SW480 (cell line): ENCODE data around the gene IRF1.

ENCODE experiments used
- DNase-seq: peaks from one replicate; pipeline ENCODE4 v3.0.0-alpha.2; 2016; ENCODE audit warnings: low spot score

IRF1 gene

DNA sequence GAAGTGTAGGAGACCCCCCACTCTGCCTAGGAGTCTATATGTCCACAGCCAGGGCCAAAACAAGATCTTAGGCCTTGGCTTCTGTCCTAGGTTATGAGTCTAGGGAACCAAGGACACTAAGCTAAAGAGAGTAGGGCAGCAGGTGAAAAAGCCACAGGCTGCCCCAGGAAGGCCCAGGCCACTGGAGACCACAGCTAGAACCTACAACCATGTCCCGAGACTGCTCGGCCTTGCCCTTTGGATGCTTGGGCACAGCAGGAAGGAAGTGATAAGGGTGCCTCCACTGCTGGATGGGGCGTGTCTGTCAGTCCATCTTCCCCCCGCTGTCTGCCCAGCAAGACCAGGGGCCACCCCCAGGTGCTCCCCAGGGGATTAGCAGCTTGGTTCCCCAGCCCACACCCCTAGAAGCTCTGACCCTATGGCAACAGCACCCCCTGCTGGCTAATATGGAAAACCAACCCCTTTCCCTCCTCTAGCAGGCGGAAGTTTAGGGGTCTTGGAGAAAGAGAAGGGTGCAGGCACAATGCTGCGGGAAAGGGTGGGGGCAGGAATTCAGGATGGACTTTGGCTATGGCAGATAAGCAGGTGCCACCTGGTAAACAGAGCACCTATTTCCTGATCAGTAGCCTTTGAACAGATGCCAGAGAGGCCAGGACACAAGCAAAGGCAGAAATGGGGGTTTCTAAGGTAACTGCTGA is 10.5 kb upstream of the IRF1 start:
- peak; percentile 69 for DNase-seq

DNA sequence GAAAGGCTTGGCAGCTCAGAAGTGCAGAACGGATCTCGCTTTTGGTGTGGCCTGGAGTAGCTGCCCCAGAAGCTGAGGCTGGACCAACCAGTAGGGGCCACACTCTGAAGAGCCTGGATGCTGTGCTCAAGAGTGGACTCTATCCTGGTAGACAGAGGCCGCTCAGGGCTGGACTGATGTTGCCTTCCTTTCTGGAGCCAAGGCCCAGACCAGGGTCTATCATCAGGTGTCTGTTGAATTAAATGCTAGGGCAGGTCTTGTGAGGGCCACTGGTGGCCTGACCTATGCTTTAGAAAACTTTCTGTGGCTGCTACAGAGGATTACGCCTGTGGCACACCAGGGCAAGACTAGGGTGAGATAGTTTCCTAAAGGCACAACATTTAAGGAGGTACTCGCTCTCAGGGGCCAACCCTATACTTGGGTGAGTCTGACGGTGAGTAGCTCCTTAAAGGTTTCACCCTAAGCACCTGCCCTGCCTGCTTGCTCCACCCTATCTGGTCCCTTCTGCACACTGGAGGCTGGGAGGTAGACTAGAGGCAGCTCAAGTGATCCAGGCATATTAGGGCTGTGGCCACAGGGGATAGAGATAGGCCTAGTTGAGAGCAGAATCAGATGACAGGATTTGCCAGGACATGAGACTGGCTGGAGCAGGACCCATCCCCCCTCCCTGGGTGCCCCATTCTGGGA is 9.8 kb upstream of the IRF1 start:
- DNase-seq = no peak

DNA sequence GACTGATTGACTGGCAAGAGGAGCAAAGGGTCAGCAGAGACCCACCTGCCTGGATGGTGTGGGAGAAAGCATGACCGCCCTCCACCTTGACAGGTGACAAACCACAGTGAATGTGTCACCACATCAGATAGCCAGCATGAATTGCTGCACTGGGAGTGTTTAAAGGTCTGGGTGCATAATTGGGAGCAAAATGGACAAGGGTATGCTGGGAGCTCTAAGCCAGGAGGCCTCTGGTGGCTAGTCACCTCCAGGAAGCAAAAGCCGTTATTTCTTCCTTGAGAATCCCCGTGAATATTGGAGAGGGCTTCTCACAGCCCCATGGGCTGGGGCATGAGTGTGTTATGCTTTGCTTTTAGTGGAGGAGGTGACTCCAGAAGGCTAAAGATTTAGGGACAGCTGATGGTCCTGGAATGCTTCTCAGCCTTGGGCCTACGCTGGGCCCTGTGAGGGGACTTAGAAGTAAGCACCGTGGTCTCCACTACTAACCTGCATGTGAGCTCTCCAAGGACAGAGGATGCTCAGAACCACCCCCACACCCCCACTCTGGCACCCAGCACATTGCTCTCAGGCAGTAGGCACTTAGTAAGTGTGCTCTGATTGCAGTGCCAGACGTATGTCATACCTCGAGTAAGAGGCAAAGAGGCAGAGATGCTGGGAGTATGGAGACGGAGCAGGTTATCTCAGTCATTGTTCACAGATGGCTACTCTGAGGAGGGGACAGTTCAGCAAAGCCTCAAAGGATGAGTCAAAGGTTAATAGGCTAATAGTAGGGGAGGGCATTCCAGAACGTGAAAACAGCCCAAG is 9.1 kb upstream of the IRF1 start:
- DNase-seq = peak; percentile 67

DNA sequence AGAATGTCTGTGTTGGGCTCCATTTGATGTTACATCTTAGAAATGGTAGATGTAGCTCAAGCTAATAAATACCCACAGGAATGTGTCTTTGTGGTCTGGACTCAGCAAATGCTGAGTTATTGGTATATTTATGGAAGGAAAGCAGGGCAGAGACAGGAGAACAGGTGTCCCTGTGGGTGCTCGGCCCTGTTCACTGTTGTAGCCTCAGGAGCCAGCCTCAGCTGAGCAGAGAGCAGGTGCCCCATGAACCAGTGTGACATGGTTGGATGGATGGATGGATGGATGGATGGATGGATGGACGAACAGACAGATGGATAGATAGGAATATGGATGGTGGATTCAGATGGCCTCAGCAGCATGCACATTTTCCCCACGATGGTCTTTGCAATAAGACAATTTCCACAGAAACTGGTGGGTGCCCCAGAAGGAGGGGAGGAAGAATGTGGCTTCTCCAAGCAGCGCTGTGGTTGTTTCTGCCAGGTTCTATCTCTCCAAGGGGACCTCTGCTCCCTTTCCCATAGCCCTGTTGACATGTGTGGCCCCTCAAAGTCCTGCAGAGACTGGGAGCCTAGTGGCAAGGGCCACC is 8.2 kb upstream of the IRF1 start:
- DNase-seq = peak; percentile 62

DNA sequence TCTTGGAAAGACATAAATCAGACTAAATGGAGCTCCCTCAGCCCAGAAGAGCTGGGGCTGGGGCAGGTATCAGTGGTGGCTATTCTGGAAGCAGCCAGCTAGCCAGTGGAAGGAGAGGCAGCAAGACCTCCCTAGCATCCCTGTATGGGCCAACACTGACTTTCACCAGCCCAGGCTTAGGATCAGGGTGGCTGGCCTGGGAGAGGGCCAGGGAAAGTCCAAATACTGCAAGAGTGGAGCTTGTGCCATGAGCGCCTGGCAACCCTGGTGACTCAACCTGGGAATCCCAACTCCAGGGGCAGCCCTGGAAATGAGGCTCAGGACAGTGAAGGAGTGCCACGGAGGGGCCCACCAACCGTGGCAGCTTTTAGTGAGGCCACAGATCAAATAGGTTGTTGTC is 7.6 kb upstream of the IRF1 start:
- DNase-seq = peak; percentile 74

DNA sequence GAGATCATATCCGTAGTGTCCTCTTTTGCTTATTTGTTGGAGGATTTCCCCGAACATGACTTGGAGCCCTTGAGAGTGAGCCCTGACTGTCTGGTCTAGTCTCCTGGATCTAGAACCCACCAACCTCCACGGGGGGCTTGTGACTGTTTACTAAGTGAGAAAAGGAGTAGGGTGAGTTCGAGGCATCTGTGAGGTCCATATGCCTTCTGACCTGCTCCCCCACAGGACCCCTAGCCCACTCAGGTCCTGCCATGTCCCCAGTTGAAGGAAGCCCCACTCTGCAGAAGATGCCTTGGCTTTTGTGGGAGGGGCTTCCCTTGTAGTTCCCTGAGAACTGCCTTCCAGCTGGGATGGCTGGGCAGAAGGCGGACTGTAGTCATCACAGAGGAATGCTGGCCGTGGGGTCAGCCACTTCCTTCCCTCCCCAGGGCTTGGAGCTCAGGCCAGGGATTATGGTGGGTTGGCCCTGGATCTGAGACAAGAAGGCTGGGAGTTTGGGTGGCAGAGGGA is 7.0 kb upstream of the IRF1 start:
- DNase-seq = peak; percentile 86

DNA sequence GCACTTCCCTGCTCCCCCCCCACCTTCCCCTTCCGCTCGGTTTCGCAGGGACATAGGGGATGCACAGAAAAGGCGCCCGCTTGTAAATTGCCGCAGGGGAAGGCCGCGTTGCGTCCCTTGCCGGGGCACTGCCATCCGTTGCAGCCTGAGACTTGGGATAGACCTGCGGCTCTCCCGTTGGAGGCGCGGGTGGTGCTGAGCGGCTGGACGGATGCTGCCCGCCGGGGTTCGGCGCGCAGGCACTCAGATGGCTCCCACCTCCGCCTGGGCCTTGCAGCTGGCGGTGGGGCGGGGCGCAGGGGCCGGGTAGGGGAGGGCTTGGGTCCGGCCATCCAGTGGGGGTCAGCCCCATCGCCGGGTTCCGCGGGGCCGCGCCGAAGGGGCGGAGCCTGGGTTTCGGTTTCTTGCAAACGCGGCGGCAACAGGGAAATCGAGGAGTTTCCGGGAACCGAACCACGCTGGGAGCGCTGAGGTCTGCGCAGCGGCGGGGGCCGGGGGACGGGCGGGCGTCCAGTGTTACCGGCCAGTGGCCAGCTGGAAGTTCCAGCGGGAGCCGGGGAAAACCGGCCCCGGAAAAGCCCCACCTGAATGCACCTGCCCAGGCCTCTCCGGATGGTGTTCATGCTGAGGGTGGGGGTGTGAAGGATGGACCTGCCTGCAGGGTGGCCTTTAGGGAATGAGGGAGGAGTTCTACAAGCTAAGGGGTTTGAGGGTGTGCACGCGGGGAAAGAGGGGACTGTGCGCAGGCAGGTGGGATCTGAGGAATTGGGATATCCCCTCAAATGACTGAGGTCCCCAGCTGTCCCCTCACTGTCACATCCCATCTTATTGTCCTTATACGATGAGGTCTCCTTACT is 6.3 kb upstream of the IRF1 start:
- DNase-seq = peak; percentile 75

DNA sequence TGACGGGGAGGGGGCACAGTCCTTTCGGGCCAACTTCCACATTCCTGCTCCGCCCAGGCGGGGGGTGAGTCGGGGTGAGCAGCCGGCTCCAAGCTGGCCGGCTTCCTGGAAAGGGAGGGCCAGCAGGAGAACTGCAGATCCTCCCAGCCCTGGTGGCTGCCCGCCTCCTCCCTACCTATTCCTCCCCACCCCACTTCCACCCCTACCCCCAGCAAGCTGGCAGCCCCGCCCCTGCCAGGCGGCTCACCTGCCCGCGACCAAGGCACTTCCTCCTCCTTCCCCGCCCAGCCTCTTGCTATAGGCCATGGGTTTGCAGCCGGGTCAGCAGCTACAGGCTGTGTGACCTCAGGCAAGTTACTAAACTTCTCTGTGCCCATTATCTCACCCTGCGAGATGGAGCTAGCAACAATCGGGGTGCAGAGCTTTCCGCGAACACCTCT is 5.6 kb upstream of the IRF1 start:
- peak; percentile 98 for DNase-seq

DNA sequence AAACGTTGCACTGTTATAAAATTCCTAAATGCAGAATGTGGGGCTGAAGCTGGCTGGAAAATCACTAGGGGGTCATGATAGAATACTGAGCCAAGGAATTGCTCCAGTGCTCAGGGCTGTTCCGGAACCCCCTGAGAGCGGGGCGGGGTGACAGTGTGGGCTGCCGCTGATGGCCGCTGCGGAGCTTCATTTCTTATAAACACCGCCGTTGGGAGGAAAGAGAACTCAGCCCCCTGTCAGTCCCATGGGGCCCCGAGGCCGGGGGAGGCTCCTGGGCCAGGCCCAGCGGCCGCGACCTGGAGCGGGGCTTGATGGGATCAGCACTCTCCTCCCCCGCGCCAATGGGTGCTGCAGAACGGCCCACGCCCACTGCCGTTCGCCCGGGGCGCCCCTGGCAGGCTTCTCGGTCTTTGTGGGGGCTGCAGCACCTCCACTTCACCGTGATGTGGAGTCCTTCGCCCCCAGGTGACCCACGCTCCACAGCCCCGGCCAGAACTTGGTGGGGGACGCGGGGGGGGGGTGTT is 5.2 kb upstream of the IRF1 start:
- peak; percentile 87 for DNase-seq

DNA sequence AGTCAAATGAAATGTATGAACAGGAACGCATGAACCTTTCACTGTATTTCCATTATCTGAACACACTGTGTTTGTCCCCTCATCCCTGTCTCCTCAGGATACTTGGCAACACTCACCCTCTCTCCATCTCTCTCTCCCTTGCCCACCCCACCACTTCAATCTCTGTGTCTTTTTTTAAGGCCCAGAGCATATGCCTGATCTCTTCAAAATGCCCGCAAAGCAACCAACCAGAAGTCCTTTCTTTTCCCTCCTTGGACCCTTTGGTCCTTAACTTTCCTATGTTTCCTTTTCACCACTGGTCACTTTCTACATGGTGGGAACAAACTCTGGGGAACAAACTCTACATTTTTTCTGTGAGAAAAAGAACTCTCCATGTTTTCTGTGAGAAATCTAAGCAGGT is 3.2 kb upstream of the IRF1 start:
- no peak for DNase-seq

DNA sequence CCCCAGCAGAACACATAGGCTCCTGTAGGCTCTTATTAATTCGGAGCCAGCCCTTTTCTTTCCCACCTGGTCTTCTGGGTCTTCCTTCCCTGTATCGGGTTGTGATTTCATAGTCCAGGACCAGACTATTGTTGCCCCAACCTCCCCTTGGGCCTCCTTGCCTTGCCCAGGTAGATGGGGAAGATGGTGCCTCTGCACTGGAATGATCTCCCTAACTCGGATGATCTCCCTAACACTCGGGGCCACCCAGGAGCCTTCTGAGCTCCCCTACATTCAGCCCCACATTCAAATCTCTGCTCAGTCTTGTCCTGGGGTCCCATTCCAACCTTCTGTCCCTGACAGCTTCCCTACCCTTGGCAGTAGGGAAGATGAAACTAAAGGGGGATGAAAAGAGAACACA is 2.7 kb upstream of the IRF1 start:
- no peak for DNase-seq

DNA sequence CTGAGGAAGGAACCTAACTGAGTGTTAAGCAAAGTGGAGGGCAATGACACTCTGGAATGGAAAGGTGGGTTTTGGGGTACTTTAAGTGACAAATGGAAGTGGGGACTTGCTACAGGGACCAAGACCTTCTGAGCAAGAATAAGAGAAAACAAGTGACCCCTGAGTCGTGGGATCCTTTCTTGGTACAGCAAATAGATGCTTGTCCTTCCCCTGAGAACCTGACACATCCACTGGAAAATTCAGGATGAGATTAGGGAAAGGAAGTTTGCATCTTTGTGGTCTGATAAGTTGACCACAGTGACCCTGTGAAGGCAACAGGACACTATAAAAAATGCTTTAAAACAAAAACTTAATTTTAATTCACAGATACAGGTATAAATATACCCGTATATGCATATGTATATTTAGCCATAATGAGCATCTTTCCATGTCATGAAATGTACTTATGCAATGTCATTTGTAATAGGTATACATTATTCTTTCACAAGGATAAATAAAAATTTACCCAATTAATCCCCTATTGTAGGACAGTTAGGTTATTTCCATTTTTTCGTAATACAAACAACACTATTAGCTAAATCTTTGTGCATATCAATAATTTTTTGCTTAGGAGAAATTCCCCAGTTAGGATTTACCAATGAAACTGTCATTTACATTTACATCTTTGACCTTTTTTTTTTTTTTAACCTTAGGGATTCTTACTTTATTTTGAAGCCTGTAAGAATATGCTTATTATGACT is 2.0 kb upstream of the IRF1 start:
- DNase-seq = no peak

DNA sequence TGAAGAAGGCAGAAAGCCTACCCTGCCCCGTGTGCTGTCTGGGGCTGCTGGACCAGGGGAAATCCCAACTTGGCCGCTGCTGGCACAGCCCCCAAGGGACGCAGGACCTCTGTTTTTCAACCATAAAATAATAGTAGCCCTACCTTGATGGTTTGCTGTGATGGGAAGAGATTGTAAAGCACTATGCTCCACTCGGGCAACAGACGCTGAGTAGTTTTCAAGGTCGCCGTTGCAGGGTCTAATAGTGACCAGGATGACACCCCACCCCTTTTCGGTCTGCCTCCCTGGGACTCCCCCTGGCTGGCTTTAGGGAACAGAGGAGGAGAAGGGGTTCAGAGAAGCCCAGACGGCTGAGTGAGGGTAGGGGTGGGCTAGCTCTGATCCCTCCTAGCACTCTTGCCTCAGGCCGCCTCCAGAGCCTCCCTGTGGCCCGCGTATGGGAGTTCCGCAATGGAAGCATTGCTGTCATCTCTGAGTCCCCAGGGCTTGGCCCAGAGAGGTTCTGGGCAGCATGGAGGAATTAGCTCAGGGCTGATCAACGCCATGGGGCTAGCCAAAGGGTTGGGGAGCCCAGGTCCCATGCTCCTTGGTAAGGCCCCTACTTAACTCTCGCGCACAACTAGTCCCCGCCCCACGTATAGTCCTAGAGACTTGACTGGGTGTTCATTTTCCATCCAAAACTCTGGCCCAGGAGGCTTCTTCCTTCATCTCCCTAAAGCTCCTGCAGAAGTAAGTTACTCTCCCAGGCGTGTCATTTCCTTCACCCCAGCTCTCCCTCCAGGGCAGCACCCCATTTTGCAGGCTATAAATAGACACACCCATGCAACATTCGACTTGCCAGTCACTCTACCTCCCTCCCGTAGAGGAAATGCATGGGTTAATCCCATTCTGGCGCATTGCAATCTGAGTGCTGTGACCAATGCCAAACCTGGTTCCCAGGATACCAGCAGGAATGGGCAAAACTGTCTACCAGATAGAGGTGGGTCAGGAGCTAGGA is 1.1 kb upstream of the IRF1 start:
- DNase-seq = no peak

DNA sequence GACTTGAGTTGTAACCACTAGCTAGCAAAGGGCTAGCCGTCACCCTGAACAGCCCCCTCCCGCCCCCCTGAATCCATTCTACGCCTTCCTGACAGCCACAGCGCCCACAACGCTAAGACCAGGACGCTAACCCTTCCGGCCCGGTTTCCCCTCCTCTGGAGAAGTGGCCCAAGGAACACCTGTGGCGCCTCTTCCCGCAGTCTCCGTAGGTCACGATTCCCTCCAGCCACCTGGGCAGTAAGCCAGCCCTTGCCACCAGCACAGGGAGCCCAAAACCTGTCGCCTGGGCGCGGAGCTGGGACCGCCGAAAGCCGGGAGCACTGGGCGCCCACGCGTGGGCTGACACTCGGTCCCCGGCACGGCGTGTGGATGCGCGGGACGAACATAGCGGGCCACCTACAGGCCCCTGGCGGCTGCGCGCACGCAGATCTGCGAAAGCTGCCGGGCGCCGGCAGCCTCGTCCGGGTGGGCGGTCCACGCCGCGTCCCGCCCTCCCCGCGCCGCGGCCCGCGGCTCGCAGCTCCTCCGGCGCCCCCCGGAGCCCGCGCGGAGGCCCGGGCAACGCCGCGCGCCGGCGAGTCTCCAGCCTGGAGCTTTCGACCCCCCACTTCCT is 596 bp downstream of the IRF1 start:
- peak; percentile 37 for DNase-seq

DNA sequence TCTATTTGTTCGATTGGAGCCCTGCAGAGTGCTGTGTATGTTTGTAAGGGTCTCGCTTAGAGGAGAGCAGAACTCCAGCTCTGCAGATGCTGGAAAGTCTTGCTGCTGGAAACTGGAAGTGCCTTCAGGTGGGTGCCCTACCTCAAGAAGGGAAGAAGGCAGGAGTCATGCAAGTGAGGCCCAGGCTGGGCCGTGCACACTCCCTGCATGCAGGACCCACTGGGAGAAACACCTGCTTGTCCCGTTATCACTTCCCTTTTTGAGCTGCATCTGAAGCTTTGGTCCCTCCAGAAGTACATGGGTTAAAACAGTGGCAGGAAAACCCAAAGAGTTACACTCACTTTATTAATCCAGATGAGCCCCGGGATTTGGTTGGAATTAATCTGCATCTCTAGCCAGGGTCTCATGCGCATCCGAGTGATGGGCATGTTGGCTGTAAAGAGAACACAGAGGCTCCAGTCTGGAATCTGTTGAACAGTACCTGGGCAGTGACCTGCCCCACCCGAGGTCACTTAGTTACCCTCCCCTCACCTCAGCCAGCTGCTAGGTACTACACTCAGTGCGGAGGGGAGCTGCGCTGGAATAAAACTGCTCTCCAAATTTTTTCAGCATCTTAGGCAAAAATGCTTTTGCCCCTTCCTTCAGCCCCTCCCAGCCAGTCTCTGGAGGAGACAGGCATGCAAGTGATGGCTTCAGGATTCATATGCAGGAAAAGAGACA is 1.4 kb downstream of the IRF1 start:
- no peak for DNase-seq

DNA sequence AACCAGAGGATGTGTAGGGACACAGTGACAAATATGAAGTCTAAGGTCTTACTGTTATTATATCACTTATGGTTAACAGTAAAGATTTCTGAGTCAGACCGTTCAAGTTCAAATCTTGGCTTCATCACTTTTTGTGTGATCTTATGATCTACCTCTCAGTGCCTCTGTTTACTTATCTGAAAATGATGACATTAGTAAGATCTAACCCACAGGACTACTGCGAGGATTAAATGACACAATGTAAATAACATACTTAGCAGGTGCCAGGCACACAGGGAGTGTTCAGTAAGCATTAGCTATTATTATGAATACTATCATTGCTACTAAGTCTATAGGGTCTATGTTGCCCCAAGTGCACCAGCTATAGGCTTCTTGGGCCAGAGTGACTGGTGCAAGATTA is 2.0 kb downstream of the IRF1 start:
- DNase-seq = no peak

DNA sequence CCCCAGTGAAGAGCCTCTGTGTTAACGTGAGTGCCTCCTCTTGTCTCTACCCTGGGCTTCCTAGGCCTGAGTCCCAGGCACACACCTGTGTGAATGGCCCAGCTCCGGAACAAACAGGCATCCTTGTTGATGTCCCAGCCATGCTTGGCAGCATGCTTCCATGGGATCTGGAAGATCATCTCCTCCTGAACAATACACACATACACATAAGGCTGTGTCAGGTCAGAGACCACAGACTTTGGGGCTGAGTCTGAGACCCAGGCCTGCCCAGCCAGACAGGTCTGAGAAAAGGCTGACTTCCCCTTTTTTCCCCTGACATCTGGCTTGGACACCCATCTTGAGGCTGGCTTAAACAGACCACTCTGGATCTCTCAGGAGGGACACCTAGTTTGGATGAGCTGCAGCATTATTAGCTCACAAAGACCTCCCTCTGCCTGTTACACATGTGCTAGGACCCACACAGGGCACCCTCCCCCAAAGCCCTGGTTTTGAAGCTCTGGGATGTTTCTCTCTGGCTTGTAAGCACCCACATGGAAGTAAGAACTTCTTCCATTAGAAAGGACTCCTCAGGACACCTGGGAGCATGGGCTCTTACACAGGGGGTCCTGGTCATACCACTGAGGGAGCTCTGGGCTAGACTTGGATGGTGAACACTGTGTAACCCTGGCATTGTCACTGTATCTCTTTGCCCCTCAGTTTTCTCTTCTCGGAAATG is 2.6 kb downstream of the IRF1 start:
- DNase-seq = no peak

DNA sequence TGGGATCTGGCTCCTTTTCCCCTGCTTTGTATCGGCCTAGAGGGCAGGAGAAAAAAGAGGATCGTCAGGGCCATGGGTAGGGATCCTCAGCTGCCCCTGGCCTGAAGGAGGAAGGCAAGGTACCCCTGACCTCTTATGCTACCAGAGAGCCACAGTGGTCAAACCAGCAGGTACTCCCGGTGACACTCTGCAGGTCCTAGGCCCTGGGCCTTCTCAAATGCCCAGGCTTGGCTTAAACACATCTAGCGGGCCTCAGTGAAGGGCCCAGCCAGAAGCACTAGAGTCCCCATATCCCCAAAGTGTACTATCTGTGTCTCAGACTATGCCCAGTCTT is 3.5 kb downstream of the IRF1 start:
- DNase-seq = no peak
